Astrocyte of the hippocampus (primary cell): ENCODE measurements around the gene MMEL1.
"Not testable (repeated sequence)": the region's sequence is repeated elsewhere in the genome, so short reads cannot be mapped to it uniquely, and the experiment has no call there.

ENCODE experiments used
- DNase-seq: peaks from one replicate; pipeline ENCODE4 v3.0.0; 2011; ENCODE audit warnings: low read depth, low spot score

Gene MMEL1

DNA sequence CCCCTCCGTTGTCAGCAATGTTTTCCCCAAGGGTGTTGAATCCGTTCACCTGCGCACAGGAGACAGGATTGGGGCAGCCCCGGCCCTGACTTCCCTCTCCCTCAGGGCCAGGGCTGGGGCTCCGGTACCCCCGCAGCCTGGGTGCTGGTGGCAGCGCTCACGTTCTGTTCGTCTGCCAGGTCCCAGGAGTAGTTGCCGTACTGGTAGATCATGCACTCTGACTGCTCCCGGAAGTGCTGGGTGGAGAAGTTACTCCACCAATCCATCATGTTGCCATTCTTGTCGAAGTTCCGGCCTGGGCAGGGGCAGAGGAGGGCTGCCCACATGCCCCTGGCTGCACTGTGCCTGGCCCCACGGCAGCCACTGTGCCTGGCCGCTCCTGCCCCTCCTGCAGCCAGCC lies 40.1 kb downstream of the MMEL1 start:
- no peak for DNase-seq

DNA sequence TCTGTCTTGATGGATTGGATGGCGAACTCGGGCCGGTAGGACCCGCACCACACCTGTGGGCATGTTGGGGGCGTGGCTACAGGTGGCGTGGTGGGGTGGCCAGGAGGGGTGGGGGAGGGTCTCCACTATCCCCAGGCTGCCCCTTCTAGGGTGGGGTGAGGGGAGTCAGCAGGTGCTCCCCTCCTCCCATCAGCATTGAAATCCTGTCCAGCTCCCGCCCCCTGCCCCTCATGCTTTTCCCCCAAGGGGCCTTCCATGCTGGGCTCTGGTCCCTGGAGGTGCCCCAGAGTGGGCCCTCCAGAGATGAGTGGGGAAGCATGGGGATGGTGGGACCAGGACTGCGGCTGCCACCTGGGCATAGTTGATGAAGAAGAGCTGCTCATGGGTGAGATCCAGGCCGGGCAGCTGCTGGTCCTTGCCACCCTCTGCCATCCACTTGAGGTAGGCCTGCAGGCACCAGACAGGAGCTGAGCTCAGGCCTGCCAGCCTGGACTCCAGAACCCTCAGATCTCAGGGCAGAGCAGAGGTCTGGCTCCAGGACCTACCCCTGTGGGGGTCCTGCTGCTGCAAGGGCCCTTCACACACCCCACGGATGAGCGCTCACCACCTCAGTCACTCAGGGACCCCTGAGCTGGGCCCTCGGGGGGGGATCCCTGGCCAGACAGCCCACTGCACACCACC lies 41.1 kb downstream of the MMEL1 start:
- DNase-seq, result no peak

DNA sequence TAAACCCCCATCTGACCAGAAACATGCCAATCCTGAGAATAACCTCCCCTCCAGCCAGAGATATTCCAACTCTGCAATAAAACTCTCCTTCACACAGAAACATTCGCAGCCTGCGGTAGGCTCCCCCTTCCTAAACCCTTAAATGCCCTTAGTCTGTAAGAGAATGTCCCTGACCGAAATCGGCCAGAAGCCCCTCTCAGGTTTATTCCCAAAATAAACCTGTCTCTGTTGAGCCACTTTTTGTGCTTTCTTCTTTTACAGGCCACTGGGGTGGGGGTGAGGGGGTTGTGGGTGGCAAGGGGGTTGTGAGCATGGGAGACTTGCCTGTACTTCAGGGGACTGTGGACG lies 41.6 kb downstream of the MMEL1 start:
- DNase-seq, result no peak

DNA sequence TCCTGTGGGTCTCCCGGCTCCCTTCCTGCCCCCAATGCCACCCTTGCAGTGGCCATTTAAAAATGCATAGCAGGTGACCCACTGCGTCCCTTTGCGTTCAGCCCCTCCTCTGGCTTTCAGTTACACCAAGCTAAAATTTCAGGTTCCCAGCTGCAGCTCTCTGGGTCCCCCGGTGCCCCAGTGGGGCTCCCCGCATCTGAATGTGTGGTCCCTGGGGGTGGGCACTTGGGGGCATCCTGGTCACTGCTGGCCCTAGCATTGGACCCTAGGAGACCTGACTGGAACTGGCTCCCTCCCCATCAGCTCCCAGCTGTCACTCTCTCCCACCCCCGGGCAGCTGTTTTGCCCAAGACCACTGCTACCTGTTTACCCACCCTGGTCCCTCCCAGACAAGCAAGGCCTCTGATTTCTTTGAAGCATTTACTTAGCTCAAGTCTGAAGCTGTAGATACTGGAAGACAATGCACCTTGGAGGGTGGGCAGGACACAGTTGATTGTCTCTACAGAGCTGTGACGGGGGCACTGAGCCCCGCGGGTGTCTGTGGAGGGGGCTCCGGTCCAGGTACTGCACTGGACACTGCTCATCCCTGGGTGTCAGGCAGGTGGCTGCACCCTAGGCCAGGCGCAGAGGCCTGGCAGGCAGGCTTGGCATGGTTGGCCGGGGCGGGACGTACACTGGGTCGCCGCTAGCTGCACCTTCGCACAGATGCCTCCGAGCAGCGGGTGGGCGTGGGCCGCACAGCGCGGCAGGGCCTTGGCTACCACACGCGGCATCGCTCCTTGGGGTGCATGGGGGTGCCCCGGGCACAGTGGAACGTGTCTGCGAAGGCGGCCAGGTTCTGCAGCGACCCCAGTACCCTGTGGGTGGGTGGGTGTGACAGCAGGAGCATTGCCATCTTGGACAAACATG lies 42.3 kb downstream of the MMEL1 start:
- no peak for DNase-seq

DNA sequence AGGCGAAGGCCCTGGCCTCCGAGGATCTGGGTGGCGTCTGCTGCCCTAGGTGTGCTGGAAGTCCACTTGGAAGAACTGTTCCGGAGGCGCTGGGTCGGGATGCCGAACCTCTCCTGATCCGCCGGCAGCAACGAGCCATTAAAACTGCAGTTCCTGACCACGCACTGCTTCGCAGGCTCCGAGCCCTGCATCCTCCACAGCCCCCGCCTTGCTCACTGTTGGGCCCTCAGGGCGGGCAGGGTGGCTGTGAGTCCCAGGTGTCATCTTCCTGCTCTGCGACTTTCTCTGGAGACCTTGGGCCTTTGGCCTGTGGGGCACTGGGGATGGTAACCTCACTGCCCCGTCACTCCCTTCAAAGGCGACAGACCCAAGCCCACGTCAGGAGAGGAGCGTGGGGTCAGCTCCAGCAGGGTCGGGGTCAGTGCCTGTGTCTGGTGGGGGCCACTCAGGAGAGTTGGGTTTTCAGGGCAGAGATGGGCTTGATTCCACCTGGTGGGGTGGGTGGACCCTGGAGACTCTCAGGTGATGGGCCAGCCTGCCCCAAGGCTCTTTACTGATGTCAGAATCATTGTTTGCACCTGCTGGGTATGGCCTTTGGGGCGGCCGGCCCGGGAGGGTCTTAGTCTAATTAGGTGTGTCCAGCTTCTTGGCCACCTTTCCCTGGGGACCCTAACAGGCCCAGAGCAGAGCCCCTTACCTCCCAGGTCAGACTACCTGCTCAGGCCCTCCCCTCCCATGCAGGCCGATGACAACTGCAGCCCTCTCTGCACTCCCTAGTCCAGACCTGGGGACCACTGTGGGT lies 43.2 kb downstream of the MMEL1 start:
- no peak for DNase-seq

DNA sequence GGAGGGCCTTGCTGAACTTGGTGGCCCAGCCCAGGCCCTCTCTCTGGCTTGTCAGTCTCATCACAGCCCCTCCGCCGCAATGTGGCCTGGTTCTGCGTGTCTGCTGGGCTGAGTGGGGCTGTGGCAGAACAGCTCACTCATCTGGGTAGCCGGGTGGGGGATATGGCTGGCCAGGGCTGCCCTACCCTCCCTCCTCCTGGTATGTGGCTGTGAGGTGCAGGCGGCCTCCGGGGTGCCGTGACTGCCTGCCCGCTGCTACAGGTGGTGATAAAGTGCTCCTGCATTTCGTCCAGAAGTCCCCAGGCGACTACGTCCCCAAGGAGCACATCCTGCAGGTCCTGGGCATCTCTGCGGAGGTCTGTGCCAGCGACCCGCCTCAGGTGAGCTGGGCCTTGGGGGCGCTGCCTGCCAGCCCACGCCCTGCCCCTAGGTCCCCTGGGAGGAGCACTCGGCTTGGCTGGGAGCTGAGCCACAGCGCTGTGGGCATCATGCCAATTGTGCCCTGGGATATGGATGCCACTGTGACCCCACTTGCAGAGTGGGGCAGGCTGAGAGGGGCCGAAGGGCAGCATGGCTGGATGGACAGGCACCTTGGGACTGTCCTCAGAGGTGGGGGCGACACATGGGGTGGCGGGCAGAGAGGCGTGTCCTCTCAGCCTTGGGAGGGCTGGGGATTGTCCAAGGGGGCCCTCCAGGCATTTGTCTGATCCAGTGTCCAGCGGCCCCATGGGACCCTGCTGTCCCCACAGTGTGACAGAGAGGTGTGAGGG lies 44.0 kb downstream of the MMEL1 start:
- no peak for DNase-seq

DNA sequence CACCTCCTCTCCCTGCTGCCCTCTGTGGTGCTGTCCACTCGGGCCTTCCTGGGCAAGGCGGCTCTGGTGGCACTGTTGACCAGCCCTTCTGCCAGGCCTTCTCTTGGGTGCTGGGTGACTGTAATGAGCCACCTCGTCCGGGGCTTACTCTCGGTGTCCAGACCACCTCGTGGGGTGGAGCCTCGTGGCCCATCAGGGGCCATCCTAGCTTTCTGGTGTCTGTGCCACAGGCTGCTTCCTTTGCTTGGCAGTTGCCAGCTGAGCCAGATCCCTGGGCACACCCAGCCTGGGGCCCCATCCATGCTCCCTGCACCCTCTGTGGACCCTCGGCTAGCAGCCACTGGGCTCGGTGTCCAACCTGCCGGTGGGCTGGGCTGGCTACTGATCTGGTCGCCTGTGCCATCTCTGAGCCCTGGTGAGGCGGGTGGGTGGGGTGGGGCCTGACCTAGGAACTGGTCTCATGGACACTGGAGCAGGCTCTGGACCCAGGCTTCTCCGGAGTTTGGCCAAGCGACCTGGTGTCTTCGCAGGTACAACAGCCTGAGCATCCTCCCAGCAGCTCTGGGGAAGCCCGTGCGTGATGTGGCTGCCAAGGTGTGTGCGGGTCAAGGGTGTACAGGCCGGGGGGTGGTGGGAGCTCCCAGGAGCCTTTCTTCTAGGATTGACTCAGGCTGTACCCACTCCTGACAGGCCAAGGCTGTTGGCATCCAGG lies 44.8 kb downstream of the MMEL1 start:
- DNase-seq, result no peak

DNA sequence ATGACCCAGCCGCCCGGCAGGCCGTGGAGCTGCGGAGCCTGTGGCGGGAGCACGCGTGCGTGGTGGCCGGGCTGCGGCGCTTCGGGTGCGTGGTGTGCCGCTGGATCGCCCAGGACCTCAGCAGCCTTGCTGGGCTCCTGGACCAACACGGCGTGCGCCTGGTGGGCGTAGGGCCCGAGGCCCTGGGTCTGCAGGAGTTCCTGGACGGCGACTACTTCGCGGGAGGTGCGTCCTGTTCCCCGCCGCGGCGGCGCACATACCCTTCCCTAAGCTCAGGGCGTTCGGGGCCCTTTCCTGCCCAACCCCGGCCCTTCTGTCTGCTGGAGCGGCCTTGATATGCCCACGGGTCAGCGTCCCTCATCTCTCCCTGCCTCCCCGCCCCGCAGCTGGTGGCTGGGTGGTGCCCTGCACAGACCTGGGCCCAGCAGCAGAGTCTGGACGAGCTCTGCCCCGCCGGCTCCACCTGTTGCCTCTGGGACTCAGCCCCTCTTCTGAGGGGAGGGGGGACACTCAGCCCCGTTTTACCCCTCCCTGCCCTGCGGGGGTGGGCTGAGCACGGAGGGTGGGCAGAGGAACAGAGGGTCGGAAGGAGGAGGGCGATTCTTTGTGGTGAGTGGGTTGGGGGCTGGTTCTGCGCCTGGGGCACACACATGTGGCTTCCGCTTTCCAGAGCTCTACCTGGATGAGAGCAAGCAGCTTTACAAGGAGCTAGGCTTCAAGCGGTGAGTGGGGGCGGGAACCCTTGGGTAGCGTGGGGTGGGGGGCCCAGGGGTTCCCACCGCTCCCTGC lies 45.6 kb downstream of the MMEL1 start:
- DNase-seq, result peak; percentile 62

DNA sequence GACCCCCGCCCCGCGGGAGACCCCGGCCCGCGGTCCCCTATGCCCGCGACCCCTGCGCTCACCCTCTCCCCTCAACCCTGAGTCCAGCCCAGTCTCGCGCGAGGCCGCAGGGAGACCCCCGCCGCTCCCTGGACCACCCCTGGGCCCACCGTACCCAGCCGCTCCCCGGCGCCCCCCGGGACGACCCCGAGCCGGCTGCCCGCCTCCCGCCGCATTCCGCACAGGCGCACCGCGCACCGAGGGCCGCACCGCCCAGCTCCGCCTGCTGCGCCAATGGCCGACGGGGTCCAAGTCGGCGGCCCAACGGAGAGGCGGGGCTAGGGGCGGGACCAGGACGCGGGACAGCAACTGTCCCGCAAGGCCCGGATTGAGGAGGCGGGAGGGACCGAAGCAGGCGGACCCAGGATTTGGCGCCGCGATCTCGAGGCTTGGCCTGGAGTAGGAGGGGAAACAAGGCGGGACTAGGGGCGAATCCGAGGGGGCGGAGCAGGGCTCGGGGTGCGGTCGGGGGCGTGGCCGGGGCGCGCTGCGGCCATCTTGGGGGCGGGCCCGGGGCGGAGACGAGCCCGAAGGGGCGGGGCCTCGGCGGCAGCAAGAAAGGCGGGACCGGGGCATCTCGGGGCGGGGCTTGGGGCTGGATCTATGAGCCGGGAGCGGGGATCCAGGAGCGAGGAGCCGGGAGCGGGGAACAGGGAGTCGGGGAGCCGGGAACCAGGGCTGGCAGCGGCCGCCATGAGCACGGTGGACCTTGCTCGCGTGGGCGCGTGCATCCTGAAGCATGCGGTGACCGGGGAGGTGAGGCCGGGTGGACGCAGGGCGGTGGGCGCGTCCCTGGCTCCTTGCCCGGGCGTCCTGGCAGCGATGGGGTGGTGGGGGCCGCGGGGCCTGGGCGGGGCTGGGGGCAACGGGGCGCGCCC lies 46.4 kb downstream of the MMEL1 start, which contains the start of gene PRXL2B:
Gene PRXL2B (plus strand): TSS at position 624 of the 917 bp plus-strand sequence. CDS start 109 bp downstream, at position 733.
- DNase-seq, result peak; percentile 100

DNA sequence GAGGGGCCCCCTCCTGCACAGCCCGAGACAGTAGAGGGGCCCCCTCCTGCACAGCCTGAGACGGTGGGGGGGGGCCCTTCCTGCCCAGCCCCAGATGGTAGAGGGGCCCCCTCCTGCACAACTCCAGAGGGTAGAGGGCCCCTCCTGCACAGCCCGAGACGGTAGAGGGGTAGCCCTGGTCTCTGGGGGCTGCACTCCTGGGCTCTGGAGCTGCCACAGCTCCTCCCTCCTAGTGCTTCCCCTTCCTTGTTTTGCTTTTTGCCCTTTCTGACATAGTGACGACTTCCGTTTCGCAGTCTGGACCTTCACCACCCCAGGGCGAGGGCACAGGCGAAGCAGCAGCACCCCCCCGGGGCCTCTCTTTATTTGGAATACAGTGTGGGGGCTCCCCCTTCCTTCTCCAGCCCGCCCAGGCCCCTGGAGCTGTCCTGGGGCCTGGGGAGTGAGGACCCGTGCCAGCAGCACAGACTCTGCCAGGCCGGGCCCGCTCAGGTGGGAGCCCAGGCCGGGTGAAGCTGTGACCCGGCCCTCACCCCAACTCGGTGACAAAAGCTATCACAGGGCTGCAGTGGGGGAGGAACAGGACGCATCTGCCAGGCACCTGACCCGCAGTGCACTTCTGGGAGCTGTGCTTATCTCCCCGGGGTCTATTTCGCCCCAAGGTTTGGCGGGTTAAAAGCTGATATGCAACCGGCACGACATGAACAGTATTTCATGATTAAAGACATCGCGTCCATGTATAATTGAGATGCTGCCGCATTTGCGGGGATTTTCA lies 47.3 kb downstream of the MMEL1 start:
- DNase-seq, result peak; percentile 47

DNA sequence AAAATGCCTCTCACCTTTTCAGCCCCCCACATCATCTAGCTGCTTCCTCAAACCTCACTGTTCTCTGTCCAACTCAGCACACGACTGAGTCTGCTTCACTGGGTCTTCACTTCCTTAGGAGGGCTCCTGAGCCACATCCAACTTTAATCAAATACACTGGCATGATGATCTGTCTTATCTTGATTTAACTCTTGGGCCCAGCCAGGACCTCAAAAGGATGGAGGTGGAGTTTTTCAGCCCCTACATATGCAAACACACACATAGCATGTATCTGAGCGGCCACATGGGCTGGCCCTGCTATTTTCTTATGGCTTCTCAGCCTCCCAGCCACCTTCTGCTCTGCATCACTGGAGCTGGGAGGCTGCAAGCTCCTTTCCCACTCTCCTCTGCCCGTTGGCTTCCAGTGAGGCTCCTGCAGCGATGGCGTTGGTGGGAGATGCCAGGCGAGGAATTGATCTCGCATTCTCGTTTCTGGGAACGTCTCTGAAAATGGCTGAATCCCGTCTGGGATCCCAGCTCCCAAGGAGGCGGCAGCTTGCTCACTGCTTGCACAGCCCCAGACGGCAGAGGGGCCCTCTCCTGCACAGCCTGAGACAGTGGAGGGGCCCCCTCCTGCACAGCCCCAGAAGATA lies 48.0 kb downstream of the MMEL1 start:
- no peak for DNase-seq

DNA sequence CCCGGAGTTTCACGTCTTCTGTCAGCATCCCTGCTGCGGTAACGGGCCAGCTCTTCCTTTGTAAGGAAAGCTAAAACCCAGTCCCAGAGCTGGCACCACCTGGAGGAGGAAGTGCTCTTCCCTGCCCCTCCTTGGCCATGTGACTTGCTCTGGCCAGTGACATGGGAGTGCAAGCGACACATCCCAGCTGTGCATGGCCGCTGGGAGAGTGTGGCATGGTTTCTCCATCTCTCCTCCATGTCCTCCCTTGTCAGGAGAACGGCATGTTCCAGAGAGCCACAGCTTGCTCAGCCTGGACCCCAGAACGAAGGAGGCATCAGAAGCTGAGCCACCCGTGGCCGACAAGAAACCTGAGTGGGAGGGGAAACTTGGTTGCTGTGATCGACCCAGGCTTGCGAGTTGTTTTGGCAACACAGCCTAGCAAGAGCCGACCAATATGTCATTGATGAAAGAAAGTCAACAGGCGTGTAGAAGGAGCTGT lies 48.9 kb downstream of the MMEL1 start:
- no peak for DNase-seq

DNA sequence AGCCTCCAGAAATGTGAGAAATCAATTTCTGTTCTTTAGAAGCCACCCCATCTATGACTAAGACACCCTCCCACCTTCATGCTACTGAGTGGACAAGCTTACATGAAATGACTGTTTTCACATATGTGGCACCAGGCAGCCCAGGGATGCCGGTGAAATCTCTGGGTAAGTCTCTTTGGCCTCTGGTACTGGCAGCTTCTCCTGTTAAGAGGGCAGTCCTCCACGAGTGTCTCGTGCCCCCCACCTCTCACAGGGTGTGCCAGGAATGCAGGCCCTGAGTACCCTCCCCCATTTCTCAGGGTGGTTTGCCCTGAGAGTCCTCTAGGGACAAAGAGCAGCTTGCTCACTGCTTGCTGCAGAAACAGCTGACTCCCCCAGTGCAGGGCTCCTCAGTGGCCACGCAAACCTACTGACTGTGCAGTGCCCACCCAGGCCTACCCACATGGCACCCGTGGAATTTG lies 49.5 kb downstream of the MMEL1 start:
- no peak for DNase-seq

DNA sequence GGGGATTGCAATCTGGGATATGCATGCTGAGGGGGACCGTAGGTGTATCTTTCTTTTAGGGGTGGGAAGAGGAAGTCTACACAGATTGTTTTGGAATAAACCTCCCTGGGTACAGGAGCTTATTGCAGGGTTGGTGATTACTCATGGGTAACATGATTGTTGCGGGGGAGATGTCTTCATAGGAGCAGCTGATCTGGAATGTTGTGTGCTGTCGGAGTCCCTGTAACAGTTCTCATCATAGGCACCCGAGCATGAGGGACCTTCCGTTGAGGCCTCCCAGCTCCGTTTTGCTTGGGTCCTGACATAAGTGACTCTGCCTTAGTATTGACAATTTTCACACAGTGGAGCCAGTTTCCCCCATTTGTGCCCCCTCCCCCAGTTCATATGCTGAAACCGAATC lies 50.4 kb downstream of the MMEL1 start:
- no peak for DNase-seq

DNA sequence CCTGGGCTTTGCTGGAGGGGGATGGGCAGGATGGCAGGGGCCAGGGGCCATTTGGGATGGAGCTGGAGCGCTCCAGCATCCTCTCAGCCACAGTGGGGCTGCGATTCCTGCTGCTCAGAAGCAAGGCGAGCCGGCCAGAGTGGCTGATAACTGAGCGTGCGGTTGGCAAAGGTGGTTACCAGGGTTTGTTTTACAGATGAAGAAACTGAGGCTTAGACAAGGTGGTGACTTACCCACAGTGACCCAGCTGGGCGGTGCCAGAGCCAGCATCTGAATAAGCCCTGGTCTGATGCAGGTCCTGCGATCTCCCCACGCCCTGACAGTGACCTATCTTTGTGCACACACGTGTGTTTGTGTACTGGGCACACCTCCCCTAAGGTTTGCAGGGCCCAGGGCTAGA lies 52.1 kb downstream of the MMEL1 start:
- DNase-seq, result no peak

DNA sequence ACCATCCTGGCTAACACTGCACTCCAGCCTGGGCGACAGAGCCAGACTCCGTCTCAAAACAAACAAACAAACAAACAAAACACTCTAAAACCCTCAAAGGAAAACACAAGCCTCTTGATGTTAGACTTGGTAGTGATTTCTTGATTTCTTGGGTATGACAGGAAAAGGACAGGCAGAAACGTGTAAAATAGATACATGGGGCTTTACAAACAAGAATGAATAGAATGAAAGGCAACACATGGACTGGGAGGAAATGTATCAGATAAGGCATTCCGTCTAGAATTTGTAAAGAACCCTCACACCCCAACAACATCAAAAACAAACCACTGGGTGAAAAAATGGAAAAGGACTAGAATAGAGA lies 54.1 kb downstream of the MMEL1 start:
- no peak for DNase-seq

DNA sequence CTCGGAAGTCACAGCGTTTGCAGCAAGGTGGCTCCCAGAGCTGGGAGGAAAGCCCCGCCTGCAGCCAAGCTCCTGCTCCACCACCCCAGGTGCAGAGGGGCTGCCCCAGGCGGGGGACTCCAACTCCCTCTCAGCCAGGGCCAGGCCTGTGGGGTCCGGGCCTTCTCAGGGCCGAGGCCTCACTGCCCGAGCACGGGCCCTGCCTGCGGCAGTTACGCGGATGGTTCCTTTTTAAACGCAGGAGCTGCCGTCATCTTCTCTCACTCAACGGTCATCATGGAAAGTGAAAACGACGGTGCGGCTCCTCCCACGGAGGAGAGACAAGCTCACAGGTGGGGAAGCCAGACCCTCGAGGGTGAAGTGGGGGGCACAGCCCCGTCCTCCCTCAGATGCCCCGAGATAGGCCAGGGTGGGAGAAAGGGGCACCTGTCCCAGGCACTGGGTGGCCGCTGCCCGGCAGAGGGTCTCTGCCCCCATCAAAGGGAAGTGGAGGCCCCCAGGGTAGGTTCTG lies 55.2 kb downstream of the MMEL1 start:
- DNase-seq, result not testable (repeated sequence)
